Inflammatory macrophage treated with lipopolysaccharide for 1 hour (primary cell): ENCODE data around the gene HACD3.
A peak's percentile ranks its signal among the peaks of the same experiment; 100 is the strongest.
"Not testable (repeated sequence)": the region's sequence is repeated elsewhere in the genome, so short reads cannot be mapped to it uniquely, and the experiment has no call there.

Source experiments
- DNase-seq, 2 donors: peaks; one replicate each; pipeline ENCODE4 v3.0.0-alpha.2; 2020 to 2022

The HACD3 gene

GRCh38 chr15:65610871-65611718, 80.8 kb downstream of the HACD3 start, which contains the start of gene INTS14:
INTS14 (minus strand) TSS chr15:65611131; CDS start chr15:65607380, 3,751 bp downstream.
- DNase-seq = peak; percentile 95 to 99

- no peak for DNase-seq
These were observed 81.8 kb downstream of the HACD3 start for GRCh38 chr15:65611888-65612615.

- peak; percentile 11 to 52 for DNase-seq
These were observed 82.3 kb downstream of the HACD3 start for GRCh38 chr15:65612616-65612946.

GRCh38 chr15:65612949-65613744, 82.9 kb downstream of the HACD3 start:
- DNase-seq = peak; percentile 24 to 44

GRCh38 chr15:65615887-65616286, 85.6 kb downstream of the HACD3 start:
- not testable (repeated sequence) for DNase-seq

GRCh38 chr15:65618560-65619109, 88.4 kb downstream of the HACD3 start:
- DNase-seq = no peak

- peak in 1 of 2 donors; percentile 13 for DNase-seq
These were observed 89.5 kb downstream of the HACD3 start for GRCh38 chr15:65619626-65620290.

GRCh38 chr15:65620833-65621232, 90.6 kb downstream of the HACD3 start:
- DNase-seq = no peak

- no peak for DNase-seq
These were observed 91.4 kb downstream of the HACD3 start, which contains the start of gene SLC24A1 for GRCh38 chr15:65621638-65622037. SLC24A1 (plus strand) TSS chr15:65621938; CDS start chr15:65624081, 2,143 bp downstream.

GRCh38 chr15:65623103-65623502, 92.8 kb downstream of the HACD3 start:
- no peak for DNase-seq

GRCh38 chr15:65626856-65627255, 96.6 kb downstream of the HACD3 start:
- DNase-seq = no peak
